ENCODE data around the gene HDAC4.

The HDAC4 gene

GRCh38 chr2:239399433-239399920 is 1.3 kb downstream of the HDAC4 start:
- peaks cover 52% of the 10 kb centered on the region for H3K79me2 ChIP-seq (ENCODE audit: low read length)
- H3K9ac ChIP-seq (ENCODE audit: low read length): peak overlapping the region; percentile 62
- H3K9me2 ChIP-seq (replicated peaks; ENCODE audit: insufficient read depth, low read length): no peaks in the 10 kb centered on the region
- no peaks in the 10 kb centered on the region for H3K9me3 ChIP-seq (replicated peaks; ENCODE audit: insufficient read depth, low read length)
- peak overlapping the region; percentile 31; the same call in 1 of the 2 replicates for H2AFZ ChIP-seq (ENCODE audit: low read length)
- peak overlapping the region; percentile 82 for H3K4me2 ChIP-seq (ENCODE audit: low read depth, low read length)
- peak overlapping the region; percentile 71 for H3K27ac ChIP-seq (ENCODE audit: low read length)
- H3K36me3 ChIP-seq (replicated peaks; ENCODE audit: insufficient read depth, low read length): no peaks in the 10 kb centered on the region
- H3K4me3 ChIP-seq (ENCODE audit: low read length): peak overlapping the region; percentile 71
- no peaks in the 10 kb centered on the region for H4K20me1 ChIP-seq (ENCODE audit: insufficient read depth, low read length)
- peaks cover 8% of the 10 kb centered on the region for H3F3A ChIP-seq (ENCODE audit: insufficient read depth, low read length)
- DNase-seq: peak; percentile 66
- no peak for TF ChIP-seq EZH2 (optimal IDR thresholded peaks at IDR 0.05; ENCODE audit: low read depth, low read length)
- no peak for TF ChIP-seq EZH2phosphoT487 (IDR thresholded peaks at IDR 0.05; ENCODE audit: low read length)
- TF ChIP-seq CTCF (IDR thresholded peaks at IDR 0.05; ENCODE audit: low read length): no peak
- H3K4me1 ChIP-seq (ENCODE audit: low read length): no peaks in the 10 kb centered on the region
- no peaks in the 10 kb centered on the region for H3K27me3 ChIP-seq (replicated peaks; ENCODE audit: insufficient read depth, low read length)

- H4K20me1 ChIP-seq (ENCODE audit: insufficient read depth, low read length): no peaks in the 10 kb centered on the region
- H3K27ac ChIP-seq (ENCODE audit: low read length): no peak overlapping the region; the same call in 1 of the 2 replicates
- peaks cover 61% of the 10 kb centered on the region for H3K79me2 ChIP-seq (ENCODE audit: low read length)
- H3K36me3 ChIP-seq (replicated peaks; ENCODE audit: insufficient read depth, low read length): no peaks in the 10 kb centered on the region
- H3K4me3 ChIP-seq (ENCODE audit: low read length): no peak overlapping the region
- no peaks in the 10 kb centered on the region for H3K4me1 ChIP-seq (ENCODE audit: low read length)
- no peak overlapping the region for H3K9ac ChIP-seq (ENCODE audit: low read length)
- H3K4me2 ChIP-seq (ENCODE audit: low read depth, low read length): no peak overlapping the region
- H3K27me3 ChIP-seq (replicated peaks; ENCODE audit: insufficient read depth, low read length): no peaks in the 10 kb centered on the region
- TF ChIP-seq EZH2 (optimal IDR thresholded peaks at IDR 0.05; ENCODE audit: low read depth, low read length) (no peak), CTCF (IDR thresholded peaks at IDR 0.05; ENCODE audit: low read length) (no peak), EZH2phosphoT487 (IDR thresholded peaks at IDR 0.05; ENCODE audit: low read length) (no peak)
- H3F3A ChIP-seq (ENCODE audit: insufficient read depth, low read length): peaks cover 8% of the 10 kb centered on the region
- H3K9me3 ChIP-seq (replicated peaks; ENCODE audit: insufficient read depth, low read length): no peaks in the 10 kb centered on the region
- no peak for DNase-seq
- H3K9me2 ChIP-seq (replicated peaks; ENCODE audit: insufficient read depth, low read length): no peaks in the 10 kb centered on the region
- H2AFZ ChIP-seq (ENCODE audit: low read length): no peak overlapping the region
Observed at GRCh38 chr2:239398521-239398921, 2.3 kb downstream of the HDAC4 start.

DNA sequence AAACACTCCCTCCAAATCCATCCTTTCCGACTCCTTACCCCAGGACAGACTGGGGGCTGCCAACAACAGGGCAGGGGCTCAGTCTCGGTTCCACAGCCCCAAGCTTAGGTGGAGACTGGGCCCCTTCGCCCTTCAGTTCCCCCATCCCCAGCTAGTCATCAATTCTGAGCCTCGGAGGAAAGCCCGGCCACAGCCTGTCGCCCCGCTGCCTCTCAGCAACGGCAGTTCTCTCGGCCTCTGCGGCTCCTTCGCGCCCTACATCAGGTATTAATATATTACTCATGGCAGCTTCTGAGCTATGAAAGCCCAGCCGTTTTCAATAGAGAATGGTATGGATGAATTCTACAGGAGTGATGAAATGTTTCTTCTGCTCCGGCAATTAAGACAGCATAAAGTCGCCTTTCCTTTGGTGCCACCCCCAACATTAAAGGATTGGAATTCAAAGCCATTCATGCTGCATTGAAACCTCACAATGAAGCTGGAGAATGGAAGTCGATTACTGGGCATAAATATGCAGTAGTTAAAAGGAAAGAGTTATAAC is 2.8 kb downstream of the HDAC4 start:
- peaks cover 66% of the 10 kb centered on the region for H3K79me2 ChIP-seq (ENCODE audit: low read length)
- no peaks in the 10 kb centered on the region for H3K9me2 ChIP-seq (replicated peaks; ENCODE audit: insufficient read depth, low read length)
- H3K4me2 ChIP-seq (ENCODE audit: low read depth, low read length): no peak overlapping the region
- no peaks in the 10 kb centered on the region for H4K20me1 ChIP-seq (ENCODE audit: insufficient read depth, low read length)
- DNase-seq: no peak
- no peaks in the 10 kb centered on the region for H3K36me3 ChIP-seq (replicated peaks; ENCODE audit: insufficient read depth, low read length)
- H3K27me3 ChIP-seq (replicated peaks; ENCODE audit: insufficient read depth, low read length): no peaks in the 10 kb centered on the region
- H2AFZ ChIP-seq (ENCODE audit: low read length): no peak overlapping the region
- H3K9ac ChIP-seq (ENCODE audit: low read length): no peak overlapping the region
- no peaks in the 10 kb centered on the region for H3K4me1 ChIP-seq (ENCODE audit: low read length)
- peaks cover 8% of the 10 kb centered on the region for H3F3A ChIP-seq (ENCODE audit: insufficient read depth, low read length)
- TF ChIP-seq CTCF (IDR thresholded peaks at IDR 0.05; ENCODE audit: low read length) (no peak), EZH2phosphoT487 (IDR thresholded peaks at IDR 0.05; ENCODE audit: low read length) (no peak), EZH2 (optimal IDR thresholded peaks at IDR 0.05; ENCODE audit: low read depth, low read length) (no peak)
- H3K9me3 ChIP-seq (replicated peaks; ENCODE audit: insufficient read depth, low read length): no peaks in the 10 kb centered on the region
- no peak overlapping the region for H3K4me3 ChIP-seq (ENCODE audit: low read length)
- H3K27ac ChIP-seq (ENCODE audit: low read length): no peak overlapping the region
